HEK293T (cell line): Measurements from ENCODE around the gene NKAIN2.

Experiments used
- BHLHE40 ChIP-seq: fragments of 450-650 bp; IDR thresholded peaks from 2 replicates; pipeline ENCODE4 v1.6.1; 2016; ENCODE audit warnings: mild to moderate bottlenecking, moderate library complexity, borderline replicate concordance
- CTBP1 ChIP-seq: fragments of 450-650 bp; IDR thresholded peaks from 2 replicates; pipeline ENCODE4 v1.6.1; 2016; ENCODE audit warnings: borderline replicate concordance
- ELF4 ChIP-seq: fragments of 450-650 bp; IDR thresholded peaks from 2 replicates; pipeline ENCODE4 v1.6.1; 2017; ENCODE audit warnings: antibody characterized with exemption
- FOXA1 ChIP-seq: fragments of 450-650 bp; IDR thresholded peaks from 2 replicates; pipeline ENCODE4 v1.6.1; 2016; ENCODE audit warnings: mild to moderate bottlenecking
- FOXK2 ChIP-seq: fragments of 450-650 bp; IDR thresholded peaks from 2 replicates; pipeline ENCODE4 v1.6.1; 2016; ENCODE audit warnings: mild to moderate bottlenecking
- FOXM1 ChIP-seq: fragments of 450-650 bp; IDR thresholded peaks from 2 replicates; pipeline ENCODE4 v1.6.1; 2017; ENCODE audit warnings: mild to moderate bottlenecking, borderline replicate concordance
- HDGF ChIP-seq: fragments of 450-650 bp; IDR thresholded peaks from 2 replicates; pipeline ENCODE4 v1.6.1; 2017; ENCODE audit warnings: antibody characterized with exemption, borderline replicate concordance
- L3MBTL2 ChIP-seq: fragments of 450-650 bp; conservative IDR thresholded peaks from 2 replicates; pipeline ENCODE4 v1.6.1; 2016; ENCODE audit warnings: mild to moderate bottlenecking
- NFRKB ChIP-seq: fragments of 450-650 bp; IDR thresholded peaks from 2 replicates; pipeline ENCODE4 v1.6.1; 2016; ENCODE audit warnings: mild to moderate bottlenecking, moderate library complexity
- PKNOX1 ChIP-seq: fragments of 450-650 bp; IDR thresholded peaks from 2 replicates; pipeline ENCODE4 v1.6.1; 2016
- SP1 ChIP-seq: fragments of 450-650 bp; IDR thresholded peaks from 2 replicates; pipeline ENCODE4 v1.6.1; 2017
- SUZ12 ChIP-seq: fragments of 450-650 bp; IDR thresholded peaks from 2 replicates; pipeline ENCODE4 v1.6.1; 2016; ENCODE audit warnings: mild to moderate bottlenecking
- TARDBP ChIP-seq: fragments of 450-650 bp; IDR thresholded peaks from 2 replicates; pipeline ENCODE4 v1.6.1; 2016
- ZNF384 ChIP-seq: fragments of 450-650 bp; IDR thresholded peaks from 2 replicates; pipeline ENCODE4 v1.6.1; 2016

DNA sequence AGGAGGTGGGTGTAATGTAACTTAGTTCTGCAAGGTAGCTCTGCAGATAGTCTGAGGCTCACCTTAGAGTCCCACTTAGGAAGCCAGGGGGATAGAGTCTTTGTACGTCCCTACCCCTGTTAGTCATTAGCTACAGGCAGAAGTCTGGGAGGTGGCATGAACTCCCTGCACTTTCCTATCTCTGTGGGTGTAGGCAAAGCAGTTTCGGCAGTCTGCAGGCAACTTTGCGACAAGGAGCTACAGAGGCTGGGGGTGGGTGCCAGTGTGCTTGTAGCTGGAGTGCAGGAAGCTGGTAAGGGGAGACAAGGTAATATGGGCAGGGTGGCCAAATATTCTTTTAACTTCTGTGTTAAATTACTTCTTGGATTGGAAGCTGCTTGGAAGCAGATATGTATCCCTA lies 45.7 kb downstream of the NKAIN2 start:
- TF ChIP-seq PKNOX1 (no peak), FOXM1 (no peak), BHLHE40 (no peak), ELF4 (no peak), SP1 (no peak), L3MBTL2 (no peak), FOXK2 (no peak), CTBP1 (no peak), FOXA1 (no peak), NFRKB (no peak), SUZ12 (no peak), HDGF (no peak), TARDBP (no peak), ZNF384 (no peak)
